WTC11 (cell line): ENCODE measurements around the gene MTHFD2. TPM values are rescaled to one million over a fixed set of nuclear protein-coding genes. Genes with fewer than 3 reads are reported as not detected.

Source experiments
- ATAC-seq: fragments of 200-7000 bp; cut with Tn5 transposase; 2 replicates; pipeline ENCODE4 v1.10.0; 2021; ENCODE audit warnings: mild to moderate bottlenecking, moderate library complexity
- CTCF ChIA-PET: fragments of 300-600 bp; sonication (Branson Sonifier 250); formaldehyde crosslinking; loops from one replicate; lab custom pipeline; 2021; ENCODE audit warnings: antibody characterized with exemption; lab: Charles Lee
- POLR2A ChIA-PET: fragments of 350-600 bp; sonication (Branson Sonifier 250); formaldehyde crosslinking; loops from one replicate; lab custom pipeline; 2021; ENCODE audit warnings: antibody characterized with exemption; lab: Charles Lee
- DNase-seq: peaks from one replicate; pipeline ENCODE4 v3.0.0; 2021; ENCODE audit warnings: low spot score
- H3K27ac Mint-ChIP-seq: 2 replicates; pipeline ENCODE4 v1.8.0; 2021; ENCODE audit warnings: mixed read lengths
- H3K27me3 Mint-ChIP-seq: 2 replicates; pipeline ENCODE4 v1.8.0; 2021; ENCODE audit warnings: low read depth, mild to moderate bottlenecking, moderate library complexity, mixed read lengths
- H3K36me3 Mint-ChIP-seq: 2 replicates; pipeline ENCODE4 v1.8.0; 2021; ENCODE audit warnings: mixed read lengths
- H3K4me1 Mint-ChIP-seq: 2 replicates; pipeline ENCODE4 v1.8.0; 2022; ENCODE audit warnings: mixed read lengths
- H3K4me3 Mint-ChIP-seq: 2 replicates; pipeline ENCODE4 v1.8.0; 2021; ENCODE audit warnings: mild to moderate bottlenecking, moderate library complexity, mixed read lengths
- H3K9me3 Mint-ChIP-seq: 2 replicates; pipeline ENCODE4 v1.8.0; 2021; ENCODE audit warnings: mixed read lengths
- ARID4B ChIP-seq: sonication (generic); formaldehyde crosslinking; IDR thresholded peaks from 2 replicates; pipeline ENCODE4 v1.8.0; 2023; ENCODE audit warnings: missing genetic modification reagents, mild to moderate bottlenecking, borderline replicate concordance
- CREB1 ChIP-seq: sonication (generic); formaldehyde crosslinking; IDR thresholded peaks from 2 replicates; pipeline ENCODE4 v1.8.0; 2023; ENCODE audit warnings: mild to moderate bottlenecking, missing genetic modification reagents
- E2F4 ChIP-seq: sonication (generic); formaldehyde crosslinking; IDR thresholded peaks from 2 replicates; pipeline ENCODE4 v1.8.1; 2022; ENCODE audit warnings: low read depth, mild to moderate bottlenecking, moderate library complexity, missing genetic modification reagents, borderline replicate concordance
- EMX1 ChIP-seq: fragments of 250-450 bp; sonication (Bioruptor Pico); IDR thresholded peaks from 2 replicates; pipeline ENCODE4 v1.8.0; 2021; ENCODE audit warnings: mild to moderate bottlenecking
- JAZF1 ChIP-seq: fragments of 250-450 bp; sonication (Bioruptor Pico); IDR thresholded peaks from 2 replicates; pipeline ENCODE4 v1.9.0; 2021; ENCODE audit warnings: moderate library complexity, mild to moderate bottlenecking, inconsistent platforms
- KAT7 ChIP-seq: sonication (generic); formaldehyde crosslinking; IDR thresholded peaks from 2 replicates; pipeline ENCODE4 v1.8.1; 2023; ENCODE audit warnings: missing genetic modification reagents, mild to moderate bottlenecking, borderline replicate concordance
- MXD4 ChIP-seq: fragments of 250-450 bp; sonication (Bioruptor Pico); IDR thresholded peaks from 2 replicates; pipeline ENCODE4 v1.8.0; 2021; ENCODE audit warnings: mild to moderate bottlenecking, moderate library complexity, borderline replicate concordance
- NR3C1 ChIP-seq: sonication (generic); formaldehyde crosslinking; conservative IDR thresholded peaks from 2 replicates; pipeline ENCODE4 v1.8.1; 2023; ENCODE audit warnings: low read depth, mild to moderate bottlenecking, missing genetic modification reagents
- TCF7 ChIP-seq: sonication (generic); formaldehyde crosslinking; IDR thresholded peaks from 2 replicates; pipeline ENCODE4 v1.8.0; 2022; ENCODE audit warnings: mild to moderate bottlenecking, low read depth, missing genetic modification reagents, moderate library complexity
- ZNF671 ChIP-seq: fragments of 250-450 bp; sonication (Bioruptor Pico); IDR thresholded peaks from 2 replicates; pipeline ENCODE4 v1.8.0; 2021; ENCODE audit warnings: mild to moderate bottlenecking
- total RNA-seq: library from RNA; stranded (reverse); gene quantifications from 3 replicates; pipeline ENCODE4 v1.2.3, GENCODE V29; 2021
- TF ChIP-seq, protein P1 (sequence below): sonication (generic); formaldehyde crosslinking; IDR thresholded peaks from 2 replicates; pipeline ENCODE4 v1.8.0; 2022; ENCODE audit warnings: missing genetic modification reagents
- TF ChIP-seq, protein P2 (sequence below): sonication (generic); formaldehyde crosslinking; IDR thresholded peaks from 2 replicates; pipeline ENCODE4 v1.8.1; 2022; ENCODE audit warnings: mild to moderate bottlenecking, missing genetic modification reagents, moderate library complexity, borderline replicate concordance
- TF ChIP-seq, protein P3 (sequence below): fragments of 250-450 bp; sonication (Bioruptor Pico); IDR thresholded peaks from 2 replicates; pipeline ENCODE4 v2.1.2; 2022; ENCODE audit warnings: mild to moderate bottlenecking, moderate library complexity
- TF ChIP-seq, protein P4 (sequence below): sonication (generic); formaldehyde crosslinking; IDR thresholded peaks from 2 replicates; pipeline ENCODE4 v1.8.0; 2022; ENCODE audit warnings: mild to moderate bottlenecking, missing genetic modification reagents

MTHFD2 gene
- total RNA-seq, 1 experiment from 2014 or later: 251 TPM

DNA sequence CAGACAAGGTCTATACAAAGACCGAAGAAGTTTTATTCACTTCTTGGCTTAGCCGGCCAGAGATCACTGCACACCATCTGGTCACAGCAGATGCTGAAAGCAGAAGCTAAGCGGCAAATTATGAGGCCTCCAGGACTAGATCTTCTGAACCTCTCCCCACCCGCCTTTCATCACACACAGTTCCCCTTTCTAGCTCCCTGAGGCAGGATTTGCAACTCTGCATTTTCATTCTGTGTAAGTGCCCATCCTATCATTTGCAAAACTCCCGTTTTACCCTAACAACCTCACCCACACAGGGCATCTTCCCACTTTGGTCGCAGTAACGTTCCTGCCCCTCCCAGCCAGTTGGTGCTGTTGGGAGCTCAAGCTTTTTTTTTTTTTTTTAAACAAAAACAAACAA is 16.7 kb upstream of the MTHFD2 start (continued):
- TF ChIP-seq NR3C1 (CRISPR knock-in tag): no peak
- TF ChIP-seq, protein P1, sequence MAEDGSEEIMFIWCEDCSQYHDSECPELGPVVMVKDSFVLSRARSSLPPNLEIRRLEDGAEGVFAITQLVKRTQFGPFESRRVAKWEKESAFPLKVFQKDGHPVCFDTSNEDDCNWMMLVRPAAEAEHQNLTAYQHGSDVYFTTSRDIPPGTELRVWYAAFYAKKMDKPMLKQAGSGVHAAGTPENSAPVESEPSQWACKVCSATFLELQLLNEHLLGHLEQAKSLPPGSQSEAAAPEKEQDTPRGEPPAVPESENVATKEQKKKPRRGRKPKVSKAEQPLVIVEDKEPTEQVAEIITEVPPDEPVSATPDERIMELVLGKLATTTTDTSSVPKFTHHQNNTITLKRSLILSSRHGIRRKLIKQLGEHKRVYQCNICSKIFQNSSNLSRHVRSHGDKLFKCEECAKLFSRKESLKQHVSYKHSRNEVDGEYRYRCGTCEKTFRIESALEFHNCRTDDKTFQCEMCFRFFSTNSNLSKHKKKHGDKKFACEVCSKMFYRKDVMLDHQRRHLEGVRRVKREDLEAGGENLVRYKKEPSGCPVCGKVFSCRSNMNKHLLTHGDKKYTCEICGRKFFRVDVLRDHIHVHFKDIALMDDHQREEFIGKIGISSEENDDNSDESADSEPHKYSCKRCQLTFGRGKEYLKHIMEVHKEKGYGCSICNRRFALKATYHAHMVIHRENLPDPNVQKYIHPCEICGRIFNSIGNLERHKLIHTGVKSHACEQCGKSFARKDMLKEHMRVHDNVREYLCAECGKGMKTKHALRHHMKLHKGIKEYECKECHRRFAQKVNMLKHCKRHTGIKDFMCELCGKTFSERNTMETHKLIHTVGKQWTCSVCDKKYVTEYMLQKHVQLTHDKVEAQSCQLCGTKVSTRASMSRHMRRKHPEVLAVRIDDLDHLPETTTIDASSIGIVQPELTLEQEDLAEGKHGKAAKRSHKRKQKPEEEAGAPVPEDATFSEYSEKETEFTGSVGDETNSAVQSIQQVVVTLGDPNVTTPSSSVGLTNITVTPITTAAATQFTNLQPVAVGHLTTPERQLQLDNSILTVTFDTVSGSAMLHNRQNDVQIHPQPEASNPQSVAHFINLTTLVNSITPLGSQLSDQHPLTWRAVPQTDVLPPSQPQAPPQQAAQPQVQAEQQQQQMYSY: no peak
- TF ChIP-seq, protein P2, sequence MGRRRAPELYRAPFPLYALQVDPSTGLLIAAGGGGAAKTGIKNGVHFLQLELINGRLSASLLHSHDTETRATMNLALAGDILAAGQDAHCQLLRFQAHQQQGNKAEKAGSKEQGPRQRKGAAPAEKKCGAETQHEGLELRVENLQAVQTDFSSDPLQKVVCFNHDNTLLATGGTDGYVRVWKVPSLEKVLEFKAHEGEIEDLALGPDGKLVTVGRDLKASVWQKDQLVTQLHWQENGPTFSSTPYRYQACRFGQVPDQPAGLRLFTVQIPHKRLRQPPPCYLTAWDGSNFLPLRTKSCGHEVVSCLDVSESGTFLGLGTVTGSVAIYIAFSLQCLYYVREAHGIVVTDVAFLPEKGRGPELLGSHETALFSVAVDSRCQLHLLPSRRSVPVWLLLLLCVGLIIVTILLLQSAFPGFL (CRISPR knock-in tag): no peak

DNA sequence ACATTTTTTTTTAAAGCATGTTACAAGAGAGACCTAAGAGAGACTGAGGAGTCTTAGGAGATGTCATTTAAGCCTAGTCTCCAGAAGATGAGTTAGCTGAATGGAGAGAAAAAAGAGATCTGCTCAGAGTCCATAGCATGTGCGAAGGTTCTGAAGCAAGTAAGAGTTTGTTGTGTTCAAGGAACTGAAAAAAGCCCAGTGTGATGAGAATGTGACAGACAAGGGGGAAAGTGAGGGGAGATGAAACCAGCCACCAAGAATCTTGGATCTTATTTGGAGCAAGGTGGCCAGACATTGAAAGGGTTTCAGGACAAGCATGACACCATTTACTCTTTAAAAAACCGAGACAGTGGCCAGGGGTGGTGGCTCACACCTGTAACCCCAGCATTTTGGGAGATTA is 14.5 kb upstream of the MTHFD2 start:
- Mint-ChIP-seq H3K36me3 (no peaks in the 10 kb centered on the region), H3K4me3 (no peak overlapping the region), H3K4me1 (peaks cover 18% of the 10 kb centered on the region), H3K9me3 (no peaks in the 10 kb centered on the region), H3K27ac (no peak overlapping the region), H3K27me3 (no peaks in the 10 kb centered on the region; the same call in 1 of the 2 replicates)
- TF ChIP-seq ZNF671 (CRISPR knock-in tag) (no peak), JAZF1 (CRISPR knock-in tag) (no peak), TCF7 (no peak), EMX1 (CRISPR knock-in tag) (no peak), E2F4 (CRISPR knock-in tag) (no peak), KAT7 (CRISPR knock-in tag) (no peak), ARID4B (CRISPR knock-in tag) (no peak), CREB1 (CRISPR knock-in tag) (no peak), MXD4 (no peak)
- TF ChIP-seq, protein P3, sequence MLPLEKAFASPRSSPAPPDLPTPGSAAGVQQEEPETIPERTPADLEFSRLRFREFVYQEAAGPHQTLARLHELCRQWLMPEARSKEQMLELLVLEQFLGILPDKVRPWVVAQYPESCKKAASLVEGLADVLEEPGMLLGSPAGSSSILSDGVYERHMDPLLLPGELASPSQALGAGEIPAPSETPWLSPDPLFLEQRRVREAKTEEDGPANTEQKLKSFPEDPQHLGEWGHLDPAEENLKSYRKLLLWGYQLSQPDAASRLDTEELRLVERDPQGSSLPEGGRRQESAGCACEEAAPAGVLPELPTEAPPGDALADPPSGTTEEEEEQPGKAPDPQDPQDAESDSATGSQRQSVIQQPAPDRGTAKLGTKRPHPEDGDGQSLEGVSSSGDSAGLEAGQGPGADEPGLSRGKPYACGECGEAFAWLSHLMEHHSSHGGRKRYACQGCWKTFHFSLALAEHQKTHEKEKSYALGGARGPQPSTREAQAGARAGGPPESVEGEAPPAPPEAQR (CRISPR knock-in tag): no peak
- TF ChIP-seq, protein P4, sequence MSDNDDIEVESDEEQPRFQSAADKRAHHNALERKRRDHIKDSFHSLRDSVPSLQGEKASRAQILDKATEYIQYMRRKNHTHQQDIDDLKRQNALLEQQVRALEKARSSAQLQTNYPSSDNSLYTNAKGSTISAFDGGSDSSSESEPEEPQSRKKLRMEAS (CRISPR knock-in tag): no peak
- no peak for ATAC-seq
- ChIA-PET POLR2A (no interaction called here), CTCF (no interaction called here)
- DNase-seq: no peak
